Smooth muscle cell (in vitro differentiated cells): ENCODE results near the gene UBA3. TPM values are rescaled to one million over a fixed set of nuclear protein-coding genes. Genes with fewer than 3 reads are reported as not detected.

Experiments
- DNase-seq: peaks from one replicate; lab custom pipeline; 2025; ENCODE audit not compliant: unreplicated experiment; lab: John Stamatoyannopoulos, UW
- H2AFZ ChIP-seq: fragments of 200-600 bp; sonication (generic); 2 replicates; pipeline ENCODE4 v1.6.0; 2016; ENCODE audit warnings: antibody characterized with exemption, low read depth, mild to moderate bottlenecking
- H3F3A ChIP-seq: fragments of 200-600 bp; sonication (generic); 2 replicates; pipeline ENCODE4 v1.6.0; 2017; ENCODE audit warnings: antibody characterized with exemption, low read depth
- H3K27ac ChIP-seq: fragments of 200-600 bp; sonication (generic); 2 replicates; pipeline ENCODE4 v1.5.1; 2016; ENCODE audit warnings: low read depth, mild to moderate bottlenecking
- H3K27me3 ChIP-seq: fragments of 200-600 bp; sonication (generic); 2 replicates; pipeline ENCODE4 v1.6.1; 2016; ENCODE audit warnings: low read depth, mild to moderate bottlenecking
- H3K36me3 ChIP-seq: fragments of 200-600 bp; sonication (generic); 2 replicates; pipeline ENCODE4 v1.5.1; 2016; ENCODE audit warnings: low read depth
- H3K4me1 ChIP-seq: fragments of 200-600 bp; sonication (generic); 2 replicates; pipeline ENCODE4 v1.5.1; 2016; ENCODE audit warnings: low read depth
- H3K4me2 ChIP-seq: fragments of 200-600 bp; sonication (generic); 2 replicates; pipeline ENCODE4 v1.6.0; 2016; ENCODE audit warnings: mild to moderate bottlenecking
- H3K4me3 ChIP-seq: fragments of 200-600 bp; sonication (generic); 2 replicates; pipeline ENCODE4 v1.5.1; 2016; ENCODE audit warnings: mild to moderate bottlenecking
- H3K79me2 ChIP-seq: fragments of 200-600 bp; sonication (generic); 2 replicates; pipeline ENCODE4 v1.6.0; 2016; ENCODE audit warnings: low read depth, mild to moderate bottlenecking
- H3K9ac ChIP-seq: fragments of 200-600 bp; sonication (generic); 2 replicates; pipeline ENCODE4 v1.6.0; 2016; ENCODE audit warnings: low read depth
- H3K9me3 ChIP-seq: fragments of 200-600 bp; sonication (generic); replicated peaks from 2 replicates; pipeline ENCODE4 v1.5.1; 2016; ENCODE audit warnings: low read depth
- H4K20me1 ChIP-seq: fragments of 200-600 bp; sonication (generic); 2 replicates; pipeline ENCODE4 v1.6.0; 2016; ENCODE audit warnings: low read depth
- CTCF ChIP-seq: fragments of 200-600 bp; sonication (generic); IDR thresholded peaks from 2 replicates; pipeline ENCODE4 v1.5.1; 2017; ENCODE audit warnings: borderline replicate concordance, mild to moderate bottlenecking, antibody characterized with exemption; ENCODE audit not compliant: insufficient read depth, poor library complexity, severe bottlenecking
- WGBS: methylation state at CpG from one replicate; pipeline ENCODE4 v1.1.7; 2016; ENCODE audit warnings: low lambda C conversion rate; 5-methylcytosine and 5-hydroxymethylcytosine counted together
- polyA plus RNA-seq: library from polyadenylated mRNA; unstranded; fragments of >200 nt; fragmentation: Nextera tagmentation; extraction: Ambion mirVana; gene quantifications from 2 replicates; pipeline ENCODE4 v1.2.1, GENCODE V29; 2016
- total RNA-seq: library from RNA; depleted of rRNA; stranded (reverse); fragments of >200 nt; gene quantifications from 2 replicates; pipeline ENCODE4 v1.2.3, GENCODE V29; 2014

The UBA3 gene
- total and polyA plus RNA-seq, 2 experiments from 2014 or later: 47.5 to 71.2 TPM

GRCh38 chr3:69120879-69121464, 40.8 kb upstream of the UBA3 start:
- 7% methylated on average over 1 of the region's 1 CpG for WGBS
- Histone ChIP-seq H2AFZ (peak overlapping the region; percentile 65), H3K27ac (no peak overlapping the region), H3K4me1 (no peaks in the 10 kb centered on the region), H3K9me3 (no peaks in the 10 kb centered on the region), H3F3A (no peaks in the 10 kb centered on the region), H3K4me3 (no peak overlapping the region), H3K79me2 (no peaks in the 10 kb centered on the region), H4K20me1 (no peaks in the 10 kb centered on the region), H3K36me3 (no peaks in the 10 kb centered on the region), H3K27me3 (no peaks in the 10 kb centered on the region), H3K4me2 (no peak overlapping the region), H3K9ac (no peak overlapping the region)
- TF ChIP-seq CTCF: peak; percentile 96
- peak; percentile 9 for DNase-seq

- Histone ChIP-seq H3K79me2 (no peaks in the 10 kb centered on the region), H3K27me3 (no peaks in the 10 kb centered on the region), H3K27ac (no peak overlapping the region), H2AFZ (no peak overlapping the region), H3K9me3 (no peaks in the 10 kb centered on the region), H3K4me1 (no peaks in the 10 kb centered on the region), H3K36me3 (no peaks in the 10 kb centered on the region), H4K20me1 (no peaks in the 10 kb centered on the region), H3K4me3 (no peak overlapping the region), H3K4me2 (no peak overlapping the region), H3F3A (no peaks in the 10 kb centered on the region), H3K9ac (no peak overlapping the region)
- no peak for DNase-seq
- WGBS: 89% methylated on average over 5 of the region's 5 CpGs
- no peak for TF ChIP-seq CTCF
Measured at GRCh38 chr3:69119681-69120080, 39.5 kb upstream of the UBA3 start.

- Histone ChIP-seq H3K4me2 (no peak overlapping the region), H3K9ac (no peak overlapping the region), H2AFZ (no peak overlapping the region), H3K79me2 (no peaks in the 10 kb centered on the region), H3K9me3 (no peaks in the 10 kb centered on the region), H3K4me3 (no peak overlapping the region), H3K27ac (no peak overlapping the region), H3K4me1 (no peaks in the 10 kb centered on the region), H3F3A (no peaks in the 10 kb centered on the region), H4K20me1 (no peaks in the 10 kb centered on the region), H3K27me3 (no peaks in the 10 kb centered on the region), H3K36me3 (no peaks in the 10 kb centered on the region)
- 91% methylated on average over 6 of the region's 6 CpGs for WGBS
- TF ChIP-seq CTCF: no peak
- no peak for DNase-seq
Measured at GRCh38 chr3:69119138-69119537, 39.0 kb upstream of the UBA3 start.

- H3K36me3 ChIP-seq: no peaks in the 10 kb centered on the region
- H2AFZ ChIP-seq: no peak overlapping the region
- H3K9ac ChIP-seq: no peak overlapping the region
- no peak for TF ChIP-seq CTCF
- no peaks in the 10 kb centered on the region for H4K20me1 ChIP-seq
- no peaks in the 10 kb centered on the region for H3K27me3 ChIP-seq
- no peak overlapping the region for H3K4me3 ChIP-seq
- WGBS: 96% methylated on average over 12 of the region's 12 CpGs
- no peaks in the 10 kb centered on the region for H3K9me3 ChIP-seq
- DNase-seq: no peak
- no peak overlapping the region for H3K27ac ChIP-seq
- H3F3A ChIP-seq: peaks cover 2% of the 10 kb centered on the region
- H3K79me2 ChIP-seq: no peaks in the 10 kb centered on the region
- H3K4me1 ChIP-seq: no peaks in the 10 kb centered on the region
- no peak overlapping the region for H3K4me2 ChIP-seq
Measured at GRCh38 chr3:69118555-69118954, 38.4 kb upstream of the UBA3 start.
